K562 (cell line): Measurements from ENCODE around the gene SMAD7. TPM values are rescaled to one million over a fixed set of nuclear protein-coding genes. Genes with fewer than 3 reads are reported as not detected.

Experiments
- CHCHD3 ChIP-seq: fragments of 250-450 bp; sonication (Bioruptor Pico); IDR thresholded peaks from 2 replicates; pipeline ENCODE4 v2.1.2; 2022; ENCODE audit warnings: mild to moderate bottlenecking
- MEF2A ChIP-seq: IDR thresholded peaks from 2 replicates; pipeline ENCODE4 v1.6.1; 2011; ENCODE audit warnings: low read depth, mild to moderate bottlenecking, low read length, moderate library complexity; ENCODE audit not compliant: control insufficient read depth
- MTA2 ChIP-seq: fragments of 450-650 bp; IDR thresholded peaks from 2 replicates; pipeline ENCODE4 v1.6.1; 2016; ENCODE audit warnings: low read depth
- NBN ChIP-seq: fragments of 450-650 bp; IDR thresholded peaks from 2 replicates; pipeline ENCODE4 v1.6.1; 2016; ENCODE audit warnings: low read depth, mild to moderate bottlenecking
- NFRKB ChIP-seq: fragments of 450-650 bp; IDR thresholded peaks from 2 replicates; pipeline ENCODE4 v1.6.1; 2016; ENCODE audit warnings: low read depth
- PBX2 ChIP-seq, 2 experiments: IDR thresholded peaks in 1 of 2; conservative IDR thresholded peaks in 1 of 2; 2 replicates each; pipeline ENCODE4 v1.6.1; 2016; ENCODE audit warnings: low read depth in 2 of 2, mild to moderate bottlenecking in 1 of 2, missing compliant biosample characterization in 1 of 2, missing genetic modification characterization in 1 of 2, moderate library complexity in 1 of 2
- SREBF1 ChIP-seq: fragments of 150-350 bp; IDR thresholded peaks from 2 replicates; pipeline ENCODE4 v1.6.1; 2014; ENCODE audit warnings: antibody characterized with exemption, low read depth, low read length, borderline replicate concordance
- SRSF7 ChIP-seq: fragments of 200-400 bp; formaldehyde crosslinking; optimal IDR thresholded peaks from 2 replicates; pipeline ENCODE3; 2017; ENCODE audit warnings: mild to moderate bottlenecking, low read depth, low read length
- TOE1 ChIP-seq, 2 experiments: fragments of 450-650 bp in 1 of 2; sonication (generic) in 1 of 2; formaldehyde crosslinking in 1 of 2; IDR thresholded peaks; 2 replicates each; pipeline versions ENCODE4 v1.7.1 to v1.8.0; 2016 to 2022; ENCODE audit warnings: borderline replicate concordance in 2 of 2, mild to moderate bottlenecking in 2 of 2, antibody characterized with exemption in 1 of 2, inconsistent platforms in 1 of 2, low read depth in 1 of 2, missing genetic modification reagents in 1 of 2, moderate library complexity in 1 of 2
- ZFP30 ChIP-seq: fragments of 250-450 bp; sonication (Bioruptor Pico); IDR thresholded peaks from 2 replicates; pipeline ENCODE4 v1.8.0; 2022; ENCODE audit warnings: moderate library complexity, mild to moderate bottlenecking, inconsistent platforms, borderline replicate concordance
- ZNF134 ChIP-seq: fragments of 250-450 bp; sonication (Bioruptor Pico); conservative IDR thresholded peaks from 2 replicates; pipeline ENCODE4 v1.4.0; 2020
- polyA plus RNA-seq, 8 experiments: library from polyadenylated mRNA; depleted of rRNA in 4 of 8; stranded (reverse) in 5 of 8; unstranded in 3 of 8; fragments of >200 nt; fragmentation: Nextera tagmentation in 2 of 8; fragmentation: Illumina TruSeq in 1 of 8; extraction: Ambion mirVana in 2 of 8; extraction: Trizol in 1 of 8; gene quantifications; 2 replicates each; pipeline versions ENCODE4 v1.2.1 to v1.2.3, GENCODE V29; 2011 to 2014; ENCODE audit warnings: inconsistent platforms in 1 of 8, missing spikeins in 1 of 8
- total RNA-seq, 7 experiments: library from RNA; depleted of rRNA in 6 of 7; stranded (reverse); fragments of >200 nt in 6 of 7; fragmentation: Illumina TruSeq in 2 of 7; extraction: Trizol in 2 of 7; gene quantifications; 2 replicates each; pipeline versions ENCODE4 v1.2.1 to v1.2.3, GENCODE V29; 2011 to 2021; ENCODE audit warnings: low replicate concordance in 1 of 7
- TF ChIP-seq, protein P1 (sequence below): fragments of 450-650 bp; IDR thresholded peaks from 2 replicates; pipeline ENCODE4 v1.6.1; 2016; ENCODE audit warnings: low read depth, mild to moderate bottlenecking, moderate library complexity
- TF ChIP-seq, protein P2 (sequence below), 2 experiments: fragments of 450-650 bp; IDR thresholded peaks; 2 replicates each; pipeline ENCODE4 v1.6.1; 2016
- TF ChIP-seq, protein P3 (sequence below): fragments of 250-450 bp; sonication (Bioruptor Pico); IDR thresholded peaks from 2 replicates; pipeline ENCODE4 v1.8.0; 2022; ENCODE audit warnings: inconsistent platforms, mild to moderate bottlenecking, moderate library complexity, borderline replicate concordance
- TF ChIP-seq, protein P4 (sequence below): fragments of 450-650 bp; conservative IDR thresholded peaks from 2 replicates; pipeline ENCODE4 v1.6.1; 2016; ENCODE audit warnings: missing genetic modification characterization, low read depth, mild to moderate bottlenecking, control low read depth, missing compliant biosample characterization
- TF ChIP-seq, protein P5 (sequence below), 2 experiments: IDR thresholded peaks; 2 replicates each; pipeline ENCODE4 v1.6.1; 2011; ENCODE audit warnings: borderline replicate concordance in 1 of 2, control low read depth in 1 of 2, low read depth in 1 of 2, low read length in 1 of 2, mild to moderate bottlenecking in 1 of 2, mixed read lengths in 1 of 2, moderate library complexity in 1 of 2; ENCODE audit not compliant: insufficient read depth in 1 of 2, insufficient read length in 1 of 2, poor library complexity in 1 of 2, severe bottlenecking in 1 of 2; ENCODE audit errors: extremely low read depth in 1 of 2

Gene SMAD7
- total and polyA plus RNA-seq, 9 of the 15 experiments (the other 6 are each of a cell fraction or from before 2014, with no cell fraction given) = 0.13 to 3.0 (median 1.6) TPM

DNA sequence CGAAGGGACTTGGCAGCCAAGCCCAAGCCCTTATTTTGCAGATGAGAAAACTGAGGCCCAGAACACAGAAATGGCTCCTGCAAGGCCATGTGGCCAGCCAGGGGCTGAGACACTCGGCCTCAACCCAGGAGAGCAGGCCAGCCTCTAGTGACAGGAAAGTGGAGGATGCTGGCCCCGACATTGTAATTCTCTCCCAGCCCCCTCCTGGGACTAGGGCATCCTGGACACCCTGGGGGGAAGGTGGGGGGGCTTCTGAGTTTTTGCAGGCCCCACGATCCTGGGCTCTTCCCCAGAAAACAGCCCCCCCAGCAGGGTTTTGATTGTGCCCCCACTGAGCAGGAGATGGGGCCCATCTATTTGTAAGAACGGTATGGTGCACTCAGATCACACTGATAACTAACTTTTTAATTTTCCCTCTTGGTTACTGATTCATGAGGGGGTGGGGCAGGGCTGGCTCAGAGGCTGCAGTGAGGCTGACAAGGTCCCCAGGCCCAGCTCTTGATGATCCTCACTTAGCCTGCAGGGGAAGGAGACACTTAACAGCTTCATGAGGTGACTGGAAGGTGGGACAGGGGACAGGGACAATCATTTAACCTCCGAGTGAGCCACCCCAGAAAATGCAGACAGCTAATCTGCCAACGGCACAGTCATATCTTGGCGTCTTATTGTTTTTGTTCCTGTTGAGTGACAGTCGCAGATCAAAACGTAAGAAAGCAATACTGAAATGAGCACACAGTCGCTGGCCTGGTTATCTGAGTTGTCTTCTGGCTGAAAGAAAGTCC lies 18.9 kb downstream of the SMAD7 start (continued):
- TF ChIP-seq TOE1 (IDR thresholded peaks at IDR 0.05; ENCODE audit: borderline replicate concordance) (no peak), TOE1 (CRISPR knock-in tag; IDR thresholded peaks at IDR 0.05; ENCODE audit: borderline replicate concordance, low read depth) (no peak), PBX2 (CRISPR knock-in tag; IDR thresholded peaks at IDR 0.05; ENCODE audit: low read depth) (no peak), PBX2 (tag; conservative IDR thresholded peaks at IDR 0.05; ENCODE audit: low read depth) (peak; percentile 78), CHCHD3 (CRISPR knock-in tag) (no peak), MTA2 (no peak), SREBF1 (no peak), SRSF7 (no peak), MEF2A (no peak), ZFP30 (no peak), ZNF134 (CRISPR knock-in tag) (no peak), NBN (no peak), NFRKB (no peak)
- TF ChIP-seq, protein P1, sequence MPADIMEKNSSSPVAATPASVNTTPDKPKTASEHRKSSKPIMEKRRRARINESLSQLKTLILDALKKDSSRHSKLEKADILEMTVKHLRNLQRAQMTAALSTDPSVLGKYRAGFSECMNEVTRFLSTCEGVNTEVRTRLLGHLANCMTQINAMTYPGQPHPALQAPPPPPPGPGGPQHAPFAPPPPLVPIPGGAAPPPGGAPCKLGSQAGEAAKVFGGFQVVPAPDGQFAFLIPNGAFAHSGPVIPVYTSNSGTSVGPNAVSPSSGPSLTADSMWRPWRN = no peak
- TF ChIP-seq, protein P2, sequence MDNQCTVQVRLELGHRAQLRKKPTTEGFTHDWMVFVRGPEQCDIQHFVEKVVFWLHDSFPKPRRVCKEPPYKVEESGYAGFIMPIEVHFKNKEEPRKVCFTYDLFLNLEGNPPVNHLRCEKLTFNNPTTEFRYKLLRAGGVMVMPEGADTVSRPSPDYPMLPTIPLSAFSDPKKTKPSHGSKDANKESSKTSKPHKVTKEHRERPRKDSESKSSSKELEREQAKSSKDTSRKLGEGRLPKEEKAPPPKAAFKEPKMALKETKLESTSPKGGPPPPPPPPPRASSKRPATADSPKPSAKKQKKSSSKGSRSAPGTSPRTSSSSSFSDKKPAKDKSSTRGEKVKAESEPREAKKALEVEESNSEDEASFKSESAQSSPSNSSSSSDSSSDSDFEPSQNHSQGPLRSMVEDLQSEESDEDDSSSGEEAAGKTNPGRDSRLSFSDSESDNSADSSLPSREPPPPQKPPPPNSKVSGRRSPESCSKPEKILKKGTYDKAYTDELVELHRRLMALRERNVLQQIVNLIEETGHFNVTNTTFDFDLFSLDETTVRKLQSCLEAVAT (IDR thresholded peaks at IDR 0.05) = no peak
- TF ChIP-seq, protein P3, sequence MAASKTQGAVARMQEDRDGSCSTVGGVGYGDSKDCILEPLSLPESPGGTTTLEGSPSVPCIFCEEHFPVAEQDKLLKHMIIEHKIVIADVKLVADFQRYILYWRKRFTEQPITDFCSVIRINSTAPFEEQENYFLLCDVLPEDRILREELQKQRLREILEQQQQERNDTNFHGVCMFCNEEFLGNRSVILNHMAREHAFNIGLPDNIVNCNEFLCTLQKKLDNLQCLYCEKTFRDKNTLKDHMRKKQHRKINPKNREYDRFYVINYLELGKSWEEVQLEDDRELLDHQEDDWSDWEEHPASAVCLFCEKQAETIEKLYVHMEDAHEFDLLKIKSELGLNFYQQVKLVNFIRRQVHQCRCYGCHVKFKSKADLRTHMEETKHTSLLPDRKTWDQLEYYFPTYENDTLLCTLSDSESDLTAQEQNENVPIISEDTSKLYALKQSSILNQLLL = no peak
- TF ChIP-seq, protein P4, sequence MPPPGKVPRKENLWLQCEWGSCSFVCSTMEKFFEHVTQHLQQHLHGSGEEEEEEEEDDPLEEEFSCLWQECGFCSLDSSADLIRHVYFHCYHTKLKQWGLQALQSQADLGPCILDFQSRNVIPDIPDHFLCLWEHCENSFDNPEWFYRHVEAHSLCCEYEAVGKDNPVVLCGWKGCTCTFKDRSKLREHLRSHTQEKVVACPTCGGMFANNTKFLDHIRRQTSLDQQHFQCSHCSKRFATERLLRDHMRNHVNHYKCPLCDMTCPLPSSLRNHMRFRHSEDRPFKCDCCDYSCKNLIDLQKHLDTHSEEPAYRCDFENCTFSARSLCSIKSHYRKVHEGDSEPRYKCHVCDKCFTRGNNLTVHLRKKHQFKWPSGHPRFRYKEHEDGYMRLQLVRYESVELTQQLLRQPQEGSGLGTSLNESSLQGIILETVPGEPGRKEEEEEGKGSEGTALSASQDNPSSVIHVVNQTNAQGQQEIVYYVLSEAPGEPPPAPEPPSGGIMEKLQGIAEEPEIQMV (tag) = no peak
- TF ChIP-seq, protein P5, sequence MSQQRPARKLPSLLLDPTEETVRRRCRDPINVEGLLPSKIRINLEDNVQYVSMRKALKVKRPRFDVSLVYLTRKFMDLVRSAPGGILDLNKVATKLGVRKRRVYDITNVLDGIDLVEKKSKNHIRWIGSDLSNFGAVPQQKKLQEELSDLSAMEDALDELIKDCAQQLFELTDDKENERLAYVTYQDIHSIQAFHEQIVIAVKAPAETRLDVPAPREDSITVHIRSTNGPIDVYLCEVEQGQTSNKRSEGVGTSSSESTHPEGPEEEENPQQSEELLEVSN (IDR thresholded peaks at IDR 0.05; ENCODE audit: borderline replicate concordance in 1 of 2, extremely low read depth in 1 of 2, insufficient read depth in 1 of 2, insufficient read length in 1 of 2, low read depth in 1 of 2, low read length in 1 of 2, poor library complexity in 1 of 2, severe bottlenecking in 1 of 2) = no peak
